ENCODE results near the gene ASPSCR1.
"Not testable (repeated sequence)": the region's sequence is repeated elsewhere in the genome, so short reads cannot be mapped to it uniquely, and the experiment has no call there.

ASPSCR1 gene

GRCh38 chr17:81960130-81960958 is 17.1 kb upstream of the ASPSCR1 start:
- no peak for DNase-seq

GRCh38 chr17:81961087-81961511 is 16.3 kb upstream of the ASPSCR1 start, which contains the start of gene NOTUM:
Gene NOTUM (minus strand): TSS chr17:81961187. CDS start chr17:81960909, 278 bp downstream.
- DNase-seq, result no peak

- no peak for DNase-seq
Observed at GRCh38 chr17:81961521-81962498, 15.6 kb upstream of the ASPSCR1 start.

GRCh38 chr17:81962499-81963441 is 14.7 kb upstream of the ASPSCR1 start:
- no peak for DNase-seq

- DNase-seq, result no peak
Observed at GRCh38 chr17:81964081-81964849, 13.2 kb upstream of the ASPSCR1 start.

- no peak for DNase-seq
Observed at GRCh38 chr17:81966343-81967243, 10.8 kb upstream of the ASPSCR1 start.

- DNase-seq, result no peak
Observed at GRCh38 chr17:81967244-81967532, 10.2 kb upstream of the ASPSCR1 start.

- DNase-seq, result no peak
Observed at GRCh38 chr17:81967533-81968395, 9.7 kb upstream of the ASPSCR1 start.

- no peak for DNase-seq
Observed at GRCh38 chr17:81968396-81968745, 9.1 kb upstream of the ASPSCR1 start.

GRCh38 chr17:81968850-81969812 is 8.3 kb upstream of the ASPSCR1 start:
- no peak for DNase-seq

- DNase-seq, result no peak
Observed at GRCh38 chr17:81973432-81973831, 4.0 kb upstream of the ASPSCR1 start.

- peak; percentile 17 to 23 for DNase-seq
Observed at GRCh38 chr17:81976332-81977210, 858 bp upstream of the ASPSCR1 start.

GRCh38 chr17:81978524-81979298 is 1.3 kb downstream of the ASPSCR1 start:
- no peak for DNase-seq

- no peak for DNase-seq
Observed at GRCh38 chr17:81980122-81980521, 2.7 kb downstream of the ASPSCR1 start.

- no peak for DNase-seq
Observed at GRCh38 chr17:81980707-81981343, 3.4 kb downstream of the ASPSCR1 start.

GRCh38 chr17:81981511-81981910 is 4.1 kb downstream of the ASPSCR1 start:
- not testable (repeated sequence) for DNase-seq
